Esophagus squamous epithelium (tissue), 5 donors: Measurements from ENCODE around the gene MYT1. TPM values are rescaled to one million over a fixed set of nuclear protein-coding genes. Genes with fewer than 3 reads are reported as not detected.

Experiments used
- DNase-seq: peaks from one replicate; lab custom pipeline; 2025; lab: John Stamatoyannopoulos, UW
- H3K27ac ChIP-seq, 4 donors: fragments of 200-600 bp; sonication (generic); one replicate each; pipeline ENCODE4 v1.5.1; 2016 to 2019; ENCODE audit warnings: mild to moderate bottlenecking in 1 of 4
- H3K27me3 ChIP-seq, 4 donors: fragments of 200-600 bp; sonication (generic); 1 replicate in 3 of 4; 2 replicates in 1 of 4; pipeline versions ENCODE4 v1.5.1 to v1.6.0; 2017 to 2021; ENCODE audit warnings: antibody characterized with exemption in 1 of 4
- H3K36me3 ChIP-seq, 3 donors: fragments of 200-600 bp; sonication (generic); one replicate each; pipeline ENCODE4 v1.5.1; 2016 to 2019
- H3K4me1 ChIP-seq, 3 donors: fragments of 200-600 bp; sonication (generic); one replicate each; pipeline ENCODE4 v1.5.1; 2017 to 2019
- H3K4me3 ChIP-seq, 4 donors: fragments of 200-600 bp; sonication (generic); 1 replicate in 3 of 4; 2 replicates in 1 of 4; pipeline ENCODE4 v1.5.1; 2016 to 2019; ENCODE audit warnings: mild to moderate bottlenecking in 2 of 4, moderate library complexity in 1 of 4
- H3K9me3 ChIP-seq, 3 donors: fragments of 200-600 bp; sonication (generic); one replicate each; pipeline ENCODE4 v1.5.1; 2016 to 2019
- POLR2A ChIP-seq, 4 donors: fragments of 450-650 bp; IDR thresholded peaks; one replicate each; pipeline ENCODE4 v1.6.1; 2017; ENCODE audit warnings: antibody characterized with exemption in 4 of 4, mild to moderate bottlenecking in 4 of 4, moderate library complexity in 3 of 4
- WGBS, 2 donors: methylation state at CpG; one replicate each; pipeline ENCODE4 v1.1.5; 2018; 5-methylcytosine and 5-hydroxymethylcytosine counted together
- intact Hi-C: fragments of 100-400 bp; cut with DNase I; formaldehyde crosslinking; loops from one replicate; pipeline ENCODE4 v1.15.0; 2022
- total RNA-seq, 4 donors: library from RNA; depleted of rRNA; stranded (reverse); fragments of >200 nt; gene quantifications; one replicate each; pipeline ENCODE4 v1.1.0, GENCODE V29; 2016
- TF ChIP-seq, protein P1 (sequence below), 6 experiments: fragments of 450-650 bp in 4 of 6; fragments of 200-600 bp in 2 of 6; sonication (generic) in 2 of 6; IDR thresholded peaks; one replicate each; pipeline ENCODE4 v1.5.1; 2016 to 2019; ENCODE audit warnings: antibody characterized with exemption in 6 of 6, mild to moderate bottlenecking in 4 of 6, moderate library complexity in 4 of 6
- donor health status: DM: yes; HTN: yes; CAD: no.

The MYT1 gene
- total RNA-seq, 4 donors from 2014 or later: not detected

DNA sequence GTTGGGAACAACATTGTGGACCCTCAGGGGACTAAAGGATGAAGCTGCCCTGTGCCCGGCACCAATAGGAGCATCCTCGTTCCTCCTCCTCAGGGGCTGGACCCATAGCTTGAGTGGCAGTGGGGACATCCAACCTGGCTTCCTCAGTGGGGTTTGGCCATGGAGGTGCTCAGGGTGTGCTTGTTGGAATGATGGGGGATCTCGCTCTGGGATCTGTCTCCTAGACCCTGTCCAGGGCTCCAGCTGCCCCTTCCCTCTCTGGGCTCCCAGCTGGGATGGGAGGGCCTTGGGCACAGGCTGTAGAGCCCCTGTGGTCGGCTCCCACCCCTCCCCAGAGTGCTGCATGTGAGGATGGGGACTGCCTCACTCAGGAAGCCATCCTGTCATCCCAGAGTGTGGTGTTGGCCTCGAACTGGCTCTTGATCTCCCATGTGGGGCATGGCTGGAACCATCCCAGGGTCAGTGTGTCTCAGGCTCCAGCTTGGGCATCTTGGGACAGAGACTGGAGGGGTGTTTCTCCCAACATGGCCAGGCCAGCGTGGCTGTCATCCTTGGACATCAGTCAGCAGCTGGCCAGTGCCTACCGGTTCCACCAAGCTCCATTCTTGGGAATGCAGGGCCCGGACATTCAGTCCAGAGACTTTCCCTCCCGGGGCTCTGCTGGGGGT is 9.5 kb upstream of the MYT1 start:
- intact Hi-C loops: no loop called here
- no peak for TF ChIP-seq POLR2A (IDR thresholded peaks at IDR 0.05)
- TF ChIP-seq, protein P1, sequence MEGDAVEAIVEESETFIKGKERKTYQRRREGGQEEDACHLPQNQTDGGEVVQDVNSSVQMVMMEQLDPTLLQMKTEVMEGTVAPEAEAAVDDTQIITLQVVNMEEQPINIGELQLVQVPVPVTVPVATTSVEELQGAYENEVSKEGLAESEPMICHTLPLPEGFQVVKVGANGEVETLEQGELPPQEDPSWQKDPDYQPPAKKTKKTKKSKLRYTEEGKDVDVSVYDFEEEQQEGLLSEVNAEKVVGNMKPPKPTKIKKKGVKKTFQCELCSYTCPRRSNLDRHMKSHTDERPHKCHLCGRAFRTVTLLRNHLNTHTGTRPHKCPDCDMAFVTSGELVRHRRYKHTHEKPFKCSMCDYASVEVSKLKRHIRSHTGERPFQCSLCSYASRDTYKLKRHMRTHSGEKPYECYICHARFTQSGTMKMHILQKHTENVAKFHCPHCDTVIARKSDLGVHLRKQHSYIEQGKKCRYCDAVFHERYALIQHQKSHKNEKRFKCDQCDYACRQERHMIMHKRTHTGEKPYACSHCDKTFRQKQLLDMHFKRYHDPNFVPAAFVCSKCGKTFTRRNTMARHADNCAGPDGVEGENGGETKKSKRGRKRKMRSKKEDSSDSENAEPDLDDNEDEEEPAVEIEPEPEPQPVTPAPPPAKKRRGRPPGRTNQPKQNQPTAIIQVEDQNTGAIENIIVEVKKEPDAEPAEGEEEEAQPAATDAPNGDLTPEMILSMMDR (IDR thresholded peaks at IDR 0.05): no peak
- Histone ChIP-seq H3K4me3 (no peak overlapping the region), H3K27me3 (peaks cover 0 to 60% (median 0%) of the 10 kb centered on the region in 4 donors), H3K9me3 (no peaks in the 10 kb centered on the region), H3K36me3 (no peaks in the 10 kb centered on the region), H3K27ac (no peak overlapping the region), H3K4me1 (peaks cover 5 to 47% (median 14%) of the 10 kb centered on the region in 3 donors)
- no peak for DNase-seq
- 68 to 75% methylated on average over 2 to 7 of the region's 9 CpGs for WGBS, 2 donors

DNA sequence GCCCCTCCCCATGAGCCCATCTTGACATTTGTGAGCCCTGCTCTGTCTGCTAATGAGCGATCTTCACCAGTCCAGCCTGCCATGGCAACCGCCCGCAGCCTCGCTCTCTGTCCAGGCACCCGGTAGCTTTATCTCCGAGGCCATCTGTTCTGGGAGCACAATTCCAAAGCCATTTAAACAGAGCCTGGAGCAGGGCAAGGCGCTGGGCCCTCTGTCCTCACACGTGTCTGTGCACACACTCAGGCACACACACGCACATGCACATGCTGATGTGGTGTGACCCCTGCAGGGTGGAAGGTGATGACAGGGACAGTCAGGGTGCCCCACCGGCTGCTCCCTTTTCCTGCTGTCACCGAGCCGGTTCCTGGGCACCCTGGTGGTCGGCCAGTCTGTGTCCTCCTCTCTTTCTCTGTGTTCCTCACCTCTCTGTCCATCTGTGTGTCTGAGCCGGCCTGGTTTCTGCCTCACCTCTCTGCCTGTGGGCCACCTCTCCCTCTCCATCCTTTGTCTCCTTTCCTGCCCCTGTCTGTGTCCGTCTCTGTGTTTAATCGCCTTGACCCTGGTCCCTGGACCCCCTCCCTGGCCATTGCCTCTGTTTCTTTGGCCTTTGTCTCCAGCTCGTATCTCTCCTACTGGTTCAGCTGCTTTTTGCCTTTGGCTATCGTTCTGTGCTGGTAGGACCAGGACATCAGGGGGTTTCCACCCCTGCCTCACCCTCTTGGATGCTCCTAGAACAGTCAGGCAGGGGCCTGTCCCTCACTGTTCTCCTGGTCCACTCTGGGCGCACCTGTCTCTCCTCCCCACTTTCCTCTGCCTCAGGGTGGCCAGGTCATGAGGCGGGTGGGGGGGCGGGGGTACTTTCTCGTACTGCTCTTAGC is 8.8 kb upstream of the MYT1 start:
- 59 to 68% methylated on average over 11 to 21 of the region's 22 CpGs for WGBS, 2 donors
- DNase-seq: no peak
- Histone ChIP-seq H3K4me1 (peaks cover 5 to 47% (median 14%) of the 10 kb centered on the region in 3 donors), H3K4me3 (no peak overlapping the region), H3K9me3 (no peaks in the 10 kb centered on the region), H3K27me3 (peaks cover 2 to 68% (median 3%) of the 10 kb centered on the region in 4 donors), H3K36me3 (no peaks in the 10 kb centered on the region), H3K27ac (no peak overlapping the region)
- no peak for TF ChIP-seq POLR2A (IDR thresholded peaks at IDR 0.05)
- TF ChIP-seq, protein P1 (IDR thresholded peaks at IDR 0.05): no peak
- intact Hi-C loops: no loop called here

DNA sequence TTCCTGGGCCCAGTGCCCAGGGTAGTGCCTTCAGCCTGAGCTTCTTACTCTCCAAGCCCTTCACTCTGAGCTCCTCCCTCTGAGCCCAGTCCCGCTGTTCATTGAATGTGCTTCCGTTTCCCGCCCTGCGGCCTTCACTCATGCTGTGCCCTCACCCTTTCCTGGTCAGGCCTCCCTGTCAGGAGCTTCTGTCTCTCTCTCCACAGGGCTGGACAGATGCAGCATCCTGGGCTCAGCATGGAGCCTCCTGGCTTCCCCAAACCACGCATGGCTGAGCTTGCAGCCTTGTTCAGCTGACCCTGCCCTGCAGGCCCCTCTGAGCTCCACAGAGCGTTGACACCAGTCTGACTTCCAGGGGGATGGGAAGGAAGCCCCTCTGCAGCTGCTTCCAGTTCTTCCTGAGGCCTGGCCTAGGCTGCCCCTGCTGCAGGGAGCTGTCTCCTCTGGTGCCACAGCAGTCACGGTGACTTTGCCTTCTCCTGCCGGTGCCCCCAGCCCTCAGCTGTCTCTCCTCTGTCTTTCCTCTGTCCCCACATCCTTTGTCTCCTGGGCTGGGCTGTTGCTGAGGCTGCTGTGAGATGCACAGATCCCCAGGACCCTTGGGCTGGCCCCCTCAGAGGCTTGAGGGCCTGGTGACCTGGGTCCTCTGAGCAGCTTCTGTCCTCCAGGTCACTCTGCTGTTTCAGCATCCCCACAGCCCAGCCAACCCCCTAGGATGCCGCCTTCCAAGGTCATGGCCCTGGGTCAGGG is 7.9 kb upstream of the MYT1 start:
- Histone ChIP-seq H3K36me3 (no peaks in the 10 kb centered on the region), H3K27me3 (peaks cover 3 to 76% (median 5%) of the 10 kb centered on the region in 4 donors), H3K27ac (no peak overlapping the region), H3K9me3 (no peaks in the 10 kb centered on the region), H3K4me3 (no peak overlapping the region), H3K4me1 (peaks cover 5 to 47% (median 14%) of the 10 kb centered on the region in 3 donors)
- intact Hi-C loops: no loop called here
- no peak for DNase-seq
- WGBS, 2 donors: 46 to 66% methylated on average over 6 of the region's 9 CpGs
- TF ChIP-seq, protein P1 (IDR thresholded peaks at IDR 0.05): no peak
- TF ChIP-seq POLR2A (IDR thresholded peaks at IDR 0.05): no peak

DNA sequence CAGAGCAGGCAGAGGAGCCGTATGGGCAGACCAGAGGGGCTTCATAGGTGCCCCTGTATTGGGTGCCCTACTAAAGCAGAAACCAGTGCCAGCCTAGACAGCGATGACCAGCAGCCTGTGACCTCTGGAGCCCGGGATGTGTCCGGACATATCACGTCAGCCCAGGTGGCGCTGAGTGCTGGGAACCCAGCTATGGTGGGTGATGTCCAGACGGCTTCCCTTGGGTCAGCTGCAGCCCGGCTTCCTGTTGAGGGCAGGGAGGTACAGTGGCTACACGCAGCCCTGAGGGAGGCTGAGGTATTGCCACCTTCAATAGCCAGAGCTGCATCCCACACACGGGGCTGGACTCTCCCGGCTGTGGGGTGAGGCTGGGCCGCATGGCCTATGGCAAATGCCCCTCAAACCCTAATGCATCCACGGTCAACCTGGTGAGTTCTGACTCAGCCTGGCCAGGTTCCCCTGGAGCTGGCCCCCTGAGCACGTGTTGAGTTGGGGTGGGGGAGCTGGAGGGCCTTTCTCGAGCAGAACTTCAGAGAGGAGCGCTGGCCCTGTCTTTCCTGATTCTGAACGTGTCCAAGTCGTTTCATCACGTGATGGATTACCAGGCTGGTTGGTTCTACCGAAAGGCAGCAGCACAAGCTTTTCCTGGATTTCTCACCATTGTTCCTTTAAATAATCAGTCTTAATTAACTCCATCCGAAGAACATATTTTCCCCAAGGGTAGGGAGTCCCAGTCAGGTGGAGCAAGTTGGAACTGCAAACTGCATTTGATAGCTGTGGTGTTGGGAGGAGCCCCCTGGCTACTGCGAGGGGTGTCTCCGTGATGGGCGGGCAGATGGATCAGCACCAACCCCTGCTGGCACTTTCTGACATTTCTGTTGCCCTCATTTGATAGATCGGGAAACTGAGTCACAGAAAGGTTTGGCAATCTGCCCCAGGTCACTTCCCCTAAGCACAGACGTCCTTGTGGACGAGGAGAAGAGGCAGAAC is 7.1 kb upstream of the MYT1 start:
- H3K36me3 ChIP-seq: no peaks in the 10 kb centered on the region
- TF ChIP-seq, protein P1 (IDR thresholded peaks at IDR 0.05): peak in 1 of 6 experiments; percentile 10
- no peak for TF ChIP-seq POLR2A (IDR thresholded peaks at IDR 0.05)
- H3K4me3 ChIP-seq: no peak overlapping the region
- DNase-seq: no peak
- H3K9me3 ChIP-seq: no peaks in the 10 kb centered on the region
- H3K27ac ChIP-seq: peak overlapping the region in 1 of 4 donors; percentile 29
- 36 to 51% methylated on average over 9 to 13 of the region's 27 CpGs for WGBS, 2 donors
- peaks cover 3 to 85% (median 6%) of the 10 kb centered on the region in 4 donors for H3K27me3 ChIP-seq
- H3K4me1 ChIP-seq: peaks cover 5 to 39% (median 8%) of the 10 kb centered on the region in 3 donors
- intact Hi-C loops: no loop called here
